Measurements from ENCODE around the gene RAP1GAP. TPM values are rescaled to one million over a fixed set of nuclear protein-coding genes. Genes with fewer than 3 reads are reported as not detected.

RAP1GAP gene
- total and polyA plus RNA-seq, 2 of the 13 experiments (the other 11 are each of a cell fraction or from before 2014, with no cell fraction given), result 11.9 to 37.5 TPM

GRCh38 chr1:21586846-21587601 lies 82.1 kb downstream of the RAP1GAP start (continued):
- TF ChIP-seq GMEB1 (CRISPR knock-in tag; IDR thresholded peaks at IDR 0.05; ENCODE audit: borderline replicate concordance) (no peak), ZKSCAN5 (CRISPR knock-in tag; IDR thresholded peaks at IDR 0.05) (no peak), TFDP2 (CRISPR knock-in tag; IDR thresholded peaks at IDR 0.05) (no peak), ZUFSP (CRISPR knock-in tag; IDR thresholded peaks at IDR 0.05; ENCODE audit: borderline replicate concordance) (no peak), SALL1 (CRISPR knock-in tag; IDR thresholded peaks at IDR 0.05) (peak; percentile 82), ZNF331 (CRISPR knock-in tag; IDR thresholded peaks at IDR 0.05) (peak; percentile 58; the same call in 1 of the 2 replicates), PAX8 (CRISPR knock-in tag; IDR thresholded peaks at IDR 0.05; ENCODE audit: borderline replicate concordance) (no peak), ZNF234 (CRISPR knock-in tag; conservative IDR thresholded peaks at IDR 0.05) (no peak), HOXA7 (CRISPR knock-in tag; IDR thresholded peaks at IDR 0.05) (no peak), ZFY (CRISPR knock-in tag; IDR thresholded peaks at IDR 0.05) (peak; percentile 69), ZHX1 (CRISPR knock-in tag; IDR thresholded peaks at IDR 0.05; ENCODE audit: low read depth) (no peak), PTBP1 (IDR thresholded peaks at IDR 0.05; ENCODE audit: low read depth, low read length, poor library complexity, severe bottlenecking) (no peak), BCL6 (CRISPR knock-in tag; IDR thresholded peaks at IDR 0.05) (peak; percentile 7; the same call in 1 of the 2 replicates), SRSF9 (IDR thresholded peaks at IDR 0.05; ENCODE audit: borderline replicate concordance, insufficient read depth, low read depth, low read length, poor library complexity, severe bottlenecking) (no peak), ZMYM4 (CRISPR knock-in tag; IDR thresholded peaks at IDR 0.05) (no peak), USF2 (IDR thresholded peaks at IDR 0.05; ENCODE audit: low read depth, low read length) (0 out of 2 replicates have a peak, but pooled peaks have one; percentile 20), USF2 (CRISPR knock-in tag; IDR thresholded peaks at IDR 0.05; ENCODE audit: borderline replicate concordance) (peak; percentile 15; the same call in 1 of the 2 replicates), MAX (IDR thresholded peaks at IDR 0.05) (peak; percentile 95)

Data from HepG2 (cell line).